ENCODE data around the gene FIBP. TPM values are rescaled to one million over a fixed set of nuclear protein-coding genes. Genes with fewer than 3 reads are reported as not detected.

The FIBP gene
- total and polyA plus RNA-seq, 9 donors, result 32.5 to 74.2 (median 44.2) TPM

DNA sequence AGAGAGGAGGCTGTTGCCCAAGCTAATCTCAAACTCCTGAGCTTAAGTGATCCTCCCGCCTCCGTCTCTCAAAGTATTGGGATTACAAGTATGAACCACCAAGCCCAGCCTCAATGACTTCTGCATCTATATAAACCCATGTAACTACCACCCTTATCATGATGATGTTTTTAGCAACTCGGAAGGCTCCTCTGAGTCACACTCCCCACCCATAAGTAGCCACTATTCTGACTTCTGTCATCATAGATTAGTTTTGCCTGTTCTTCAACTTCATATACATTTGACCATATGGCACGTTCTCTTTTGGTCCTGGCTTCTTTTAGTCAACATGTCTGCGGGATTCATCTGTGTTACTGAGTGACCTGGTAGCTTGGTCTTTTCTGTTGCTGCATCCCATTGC is 18.3 kb upstream of the FIBP start:
- no peak for TF ChIP-seq POLR2A (IDR thresholded peaks at IDR 0.05)
- TF ChIP-seq CTCF (IDR thresholded peaks at IDR 0.05), result no peak
- TF ChIP-seq EP300 (IDR thresholded peaks at IDR 0.05), result no peak
- no peak for DNase-seq
- WGBS, 3 donors, result 81 to 89% (median 84%) methylated on average over 5 of the region's 5 CpGs
- no peaks in the 10 kb centered on the region for H3K27me3 ChIP-seq
- H3K36me3 ChIP-seq, result no peaks in the 10 kb centered on the region
- no peaks in the 10 kb centered on the region for H3K9me3 ChIP-seq
- H3K4me1 ChIP-seq (ENCODE audit: insufficient read depth), result peaks cover 4% of the 10 kb centered on the region
- H3K4me3 ChIP-seq, result no peak overlapping the region
- intact Hi-C loops (cut with DNase I), result no loop called here
- no peak overlapping the region for H3K27ac ChIP-seq

- 71 to 76% (median 73%) methylated on average over 8 of the region's 8 CpGs for WGBS, 3 donors
- Histone ChIP-seq H3K27me3 (peaks cover 3% of the 10 kb centered on the region), H3K27ac (no peak overlapping the region), H3K4me3 (no peak overlapping the region), H3K36me3 (no peaks in the 10 kb centered on the region), H3K4me1 (ENCODE audit: insufficient read depth) (peaks cover 2% of the 10 kb centered on the region), H3K9me3 (no peaks in the 10 kb centered on the region)
- intact Hi-C loops (cut with DNase I), result no loop called here
- TF ChIP-seq CTCF (IDR thresholded peaks at IDR 0.05) (no peak), EP300 (IDR thresholded peaks at IDR 0.05) (no peak), POLR2A (IDR thresholded peaks at IDR 0.05) (no peak)
- DNase-seq, result no peak
Measured at GRCh38 chr11:65903715-65904114, 15.4 kb upstream of the FIBP start.

DNA sequence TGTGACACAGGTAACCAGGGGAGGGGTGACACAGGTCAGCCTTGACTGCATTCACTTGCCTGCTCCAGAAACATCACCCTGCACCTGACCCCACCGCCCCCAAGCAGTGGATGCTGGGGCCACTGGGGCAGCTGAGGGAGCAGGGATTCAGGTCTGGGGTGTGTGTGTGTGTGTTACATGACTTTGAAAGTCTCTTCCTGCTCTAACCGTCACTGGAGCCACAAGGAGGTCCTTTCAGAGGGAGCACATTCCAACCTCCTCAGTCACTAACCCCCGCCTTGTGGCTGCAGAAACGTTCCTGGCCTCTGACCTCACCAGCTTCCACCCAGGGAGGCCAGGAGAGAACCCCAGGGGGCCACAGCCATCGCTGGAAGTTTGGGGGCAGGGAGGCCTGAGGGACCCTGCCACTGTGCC is 14.8 kb upstream of the FIBP start:
- H3K27ac ChIP-seq, result no peak overlapping the region

GRCh38 chr11:65900899-65901180 is 12.6 kb upstream of the FIBP start:
- 62 to 66% (median 64%) methylated on average over 11 of the region's 11 CpGs for WGBS, 3 donors
- no peaks in the 10 kb centered on the region for H3K36me3 ChIP-seq
- no peak overlapping the region for H3K4me3 ChIP-seq
- no peak for DNase-seq
- TF ChIP-seq EP300 (IDR thresholded peaks at IDR 0.05), result no peak
- no peak for TF ChIP-seq POLR2A (IDR thresholded peaks at IDR 0.05)
- TF ChIP-seq CTCF (IDR thresholded peaks at IDR 0.05), result no peak
- H3K9me3 ChIP-seq, result no peaks in the 10 kb centered on the region
- peaks cover 2% of the 10 kb centered on the region for H3K4me1 ChIP-seq (ENCODE audit: insufficient read depth)
- peaks cover 4% of the 10 kb centered on the region for H3K27me3 ChIP-seq
- intact Hi-C loops (cut with DNase I), result no loop called here
- H3K27ac ChIP-seq, result no peak overlapping the region

More for the DNA sequence above, 14.8 kb upstream of the FIBP start:
- Histone ChIP-seq H3K9me3 (no peaks in the 10 kb centered on the region), H3K36me3 (no peaks in the 10 kb centered on the region), H3K4me1 (ENCODE audit: insufficient read depth) (peaks cover 2% of the 10 kb centered on the region), H3K27me3 (peaks cover 4% of the 10 kb centered on the region), H3K4me3 (no peak overlapping the region)
- 18 to 31% (median 25%) methylated on average over 5 of the region's 5 CpGs for WGBS, 3 donors
- TF ChIP-seq POLR2A (IDR thresholded peaks at IDR 0.05) (no peak), EP300 (IDR thresholded peaks at IDR 0.05) (no peak), CTCF (IDR thresholded peaks at IDR 0.05) (no peak)
- intact Hi-C loops (cut with DNase I), result no loop called here
- no peak for DNase-seq

Measured in ovary (tissue), 9 donors.